ENCODE measurements around the gene TMTC4. TPM values are rescaled to one million over a fixed set of nuclear protein-coding genes. Genes with fewer than 3 reads are reported as not detected.

Gene TMTC4
- polyA plus RNA-seq, 1 donor from 2014 or later: 123 TPM

DNA sequence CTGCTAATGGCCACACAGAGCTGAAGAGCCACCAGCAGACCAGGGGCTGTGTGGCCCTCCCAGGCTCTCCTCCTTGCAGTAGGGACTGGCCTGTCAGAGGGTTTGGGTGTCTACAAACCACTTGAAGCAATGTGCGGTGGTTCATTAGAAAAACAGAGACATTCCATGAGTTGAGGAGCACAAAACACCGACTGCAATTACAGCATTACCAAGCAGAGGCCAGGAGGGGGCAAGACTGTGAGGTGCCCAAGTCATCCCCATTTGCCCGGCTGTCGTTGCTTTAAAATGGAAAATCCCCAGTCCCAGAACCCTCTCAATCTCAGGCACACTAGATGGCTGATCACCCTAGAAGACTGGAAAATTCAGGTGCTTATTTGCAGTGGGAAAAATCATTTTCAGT, 15.0 kb downstream of the TMTC4 start:
- Histone ChIP-seq H3K4me3 (ENCODE audit: low read length) (no peak overlapping the region), H3K27ac (ENCODE audit: low read length) (no peak overlapping the region), H3K36me3 (ENCODE audit: insufficient read depth, low read length) (peaks cover 3% of the 10 kb centered on the region), H2AFZ (ENCODE audit: low read depth, low read length) (no peak overlapping the region), H3K9me3 (ENCODE audit: low read length) (no peaks in the 10 kb centered on the region), H3K9me2 (ENCODE audit: insufficient read depth, low read length) (no peaks in the 10 kb centered on the region), H3K9ac (ENCODE audit: low read length) (no peak overlapping the region), H3K27me3 (ENCODE audit: insufficient read depth, low read depth, low read length) (no peaks in the 10 kb centered on the region), H3K79me2 (replicated peaks; ENCODE audit: insufficient read depth, low read length) (no peaks in the 10 kb centered on the region), H3F3A (ENCODE audit: insufficient read depth, low read length, poor library complexity, severe bottlenecking) (no peaks in the 10 kb centered on the region), H4K20me1 (ENCODE audit: insufficient read depth) (no peaks in the 10 kb centered on the region), H3K4me2 (ENCODE audit: low read length) (no peak overlapping the region)
- TF ChIP-seq SMC3 (conservative IDR thresholded peaks at IDR 0.05; ENCODE audit: poor library complexity): no peak
- no peak for TF ChIP-seq EZH2 (IDR thresholded peaks at IDR 0.05; ENCODE audit: borderline replicate concordance, insufficient read depth, low read length, poor library complexity, severe bottlenecking)
- TF ChIP-seq, protein P1, sequence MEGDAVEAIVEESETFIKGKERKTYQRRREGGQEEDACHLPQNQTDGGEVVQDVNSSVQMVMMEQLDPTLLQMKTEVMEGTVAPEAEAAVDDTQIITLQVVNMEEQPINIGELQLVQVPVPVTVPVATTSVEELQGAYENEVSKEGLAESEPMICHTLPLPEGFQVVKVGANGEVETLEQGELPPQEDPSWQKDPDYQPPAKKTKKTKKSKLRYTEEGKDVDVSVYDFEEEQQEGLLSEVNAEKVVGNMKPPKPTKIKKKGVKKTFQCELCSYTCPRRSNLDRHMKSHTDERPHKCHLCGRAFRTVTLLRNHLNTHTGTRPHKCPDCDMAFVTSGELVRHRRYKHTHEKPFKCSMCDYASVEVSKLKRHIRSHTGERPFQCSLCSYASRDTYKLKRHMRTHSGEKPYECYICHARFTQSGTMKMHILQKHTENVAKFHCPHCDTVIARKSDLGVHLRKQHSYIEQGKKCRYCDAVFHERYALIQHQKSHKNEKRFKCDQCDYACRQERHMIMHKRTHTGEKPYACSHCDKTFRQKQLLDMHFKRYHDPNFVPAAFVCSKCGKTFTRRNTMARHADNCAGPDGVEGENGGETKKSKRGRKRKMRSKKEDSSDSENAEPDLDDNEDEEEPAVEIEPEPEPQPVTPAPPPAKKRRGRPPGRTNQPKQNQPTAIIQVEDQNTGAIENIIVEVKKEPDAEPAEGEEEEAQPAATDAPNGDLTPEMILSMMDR (IDR thresholded peaks at IDR 0.05; ENCODE audit: poor library complexity, severe bottlenecking): no peak
- TF ChIP-seq, protein P2, sequence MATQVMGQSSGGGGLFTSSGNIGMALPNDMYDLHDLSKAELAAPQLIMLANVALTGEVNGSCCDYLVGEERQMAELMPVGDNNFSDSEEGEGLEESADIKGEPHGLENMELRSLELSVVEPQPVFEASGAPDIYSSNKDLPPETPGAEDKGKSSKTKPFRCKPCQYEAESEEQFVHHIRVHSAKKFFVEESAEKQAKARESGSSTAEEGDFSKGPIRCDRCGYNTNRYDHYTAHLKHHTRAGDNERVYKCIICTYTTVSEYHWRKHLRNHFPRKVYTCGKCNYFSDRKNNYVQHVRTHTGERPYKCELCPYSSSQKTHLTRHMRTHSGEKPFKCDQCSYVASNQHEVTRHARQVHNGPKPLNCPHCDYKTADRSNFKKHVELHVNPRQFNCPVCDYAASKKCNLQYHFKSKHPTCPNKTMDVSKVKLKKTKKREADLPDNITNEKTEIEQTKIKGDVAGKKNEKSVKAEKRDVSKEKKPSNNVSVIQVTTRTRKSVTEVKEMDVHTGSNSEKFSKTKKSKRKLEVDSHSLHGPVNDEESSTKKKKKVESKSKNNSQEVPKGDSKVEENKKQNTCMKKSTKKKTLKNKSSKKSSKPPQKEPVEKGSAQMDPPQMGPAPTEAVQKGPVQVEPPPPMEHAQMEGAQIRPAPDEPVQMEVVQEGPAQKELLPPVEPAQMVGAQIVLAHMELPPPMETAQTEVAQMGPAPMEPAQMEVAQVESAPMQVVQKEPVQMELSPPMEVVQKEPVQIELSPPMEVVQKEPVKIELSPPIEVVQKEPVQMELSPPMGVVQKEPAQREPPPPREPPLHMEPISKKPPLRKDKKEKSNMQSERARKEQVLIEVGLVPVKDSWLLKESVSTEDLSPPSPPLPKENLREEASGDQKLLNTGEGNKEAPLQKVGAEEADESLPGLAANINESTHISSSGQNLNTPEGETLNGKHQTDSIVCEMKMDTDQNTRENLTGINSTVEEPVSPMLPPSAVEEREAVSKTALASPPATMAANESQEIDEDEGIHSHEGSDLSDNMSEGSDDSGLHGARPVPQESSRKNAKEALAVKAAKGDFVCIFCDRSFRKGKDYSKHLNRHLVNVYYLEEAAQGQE (IDR thresholded peaks at IDR 0.05; ENCODE audit: borderline replicate concordance): no peak
- no peak for TF ChIP-seq MXI1 (conservative IDR thresholded peaks at IDR 0.05; ENCODE audit: poor library complexity, severe bottlenecking)
- no peak for TF ChIP-seq RAD21 (conservative IDR thresholded peaks at IDR 0.05)
- TF ChIP-seq POLR2AphosphoS5 (IDR thresholded peaks at IDR 0.05): no peak
- TF ChIP-seq TAF1 (IDR thresholded peaks at IDR 0.05; ENCODE audit: low read depth): no peak
- no peak for TF ChIP-seq EP300 (conservative IDR thresholded peaks at IDR 0.05; ENCODE audit: poor library complexity, severe bottlenecking)

DNA sequence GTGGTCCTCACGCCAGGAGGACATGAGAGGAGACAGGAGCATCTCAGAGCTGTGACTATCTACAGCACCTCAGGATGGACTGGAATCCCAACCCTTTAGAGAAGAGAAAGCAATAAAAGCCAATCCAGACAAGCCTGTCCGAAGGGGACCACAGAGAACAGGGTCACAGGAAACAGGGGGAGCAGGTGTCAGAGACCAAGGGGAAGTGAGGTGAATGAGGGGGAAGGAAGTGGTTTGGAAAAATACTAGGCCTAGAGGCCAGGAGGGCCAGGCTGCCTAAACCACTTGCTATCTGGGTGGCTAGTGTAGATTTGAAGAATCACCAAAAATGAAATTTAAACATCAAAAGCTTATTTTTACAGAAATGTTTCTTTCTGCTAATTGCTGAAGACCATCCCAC, 16.2 kb downstream of the TMTC4 start:
- H3K27me3 ChIP-seq (ENCODE audit: insufficient read depth, low read depth, low read length): no peaks in the 10 kb centered on the region
- no peaks in the 10 kb centered on the region for H4K20me1 ChIP-seq (ENCODE audit: insufficient read depth)
- H3K9me2 ChIP-seq (ENCODE audit: insufficient read depth, low read length): no peaks in the 10 kb centered on the region
- no peak overlapping the region for H2AFZ ChIP-seq (ENCODE audit: low read depth, low read length)
- no peaks in the 10 kb centered on the region for H3K36me3 ChIP-seq (ENCODE audit: insufficient read depth, low read length)
- no peak overlapping the region for H3K4me3 ChIP-seq (ENCODE audit: low read length)
- no peak overlapping the region for H3K4me2 ChIP-seq (ENCODE audit: low read length)
- no peaks in the 10 kb centered on the region for H3K9me3 ChIP-seq (ENCODE audit: low read length)
- H3F3A ChIP-seq (ENCODE audit: insufficient read depth, low read length, poor library complexity, severe bottlenecking): no peaks in the 10 kb centered on the region
- no peak overlapping the region for H3K27ac ChIP-seq (ENCODE audit: low read length)
- H3K9ac ChIP-seq (ENCODE audit: low read length): no peak overlapping the region
- H3K79me2 ChIP-seq (replicated peaks; ENCODE audit: insufficient read depth, low read length): no peaks in the 10 kb centered on the region
- no peak for TF ChIP-seq MXI1 (conservative IDR thresholded peaks at IDR 0.05; ENCODE audit: poor library complexity, severe bottlenecking)
- no peak for TF ChIP-seq POLR2AphosphoS5 (IDR thresholded peaks at IDR 0.05)
- no peak for TF ChIP-seq TAF1 (IDR thresholded peaks at IDR 0.05; ENCODE audit: low read depth)
- no peak for TF ChIP-seq RAD21 (conservative IDR thresholded peaks at IDR 0.05)
- TF ChIP-seq, protein P1 (IDR thresholded peaks at IDR 0.05; ENCODE audit: poor library complexity, severe bottlenecking): no peak
